HFFc6 (cell line): ENCODE results near the gene KRTAP2-4. TPM values are rescaled to one million over a fixed set of nuclear protein-coding genes. Genes with fewer than 3 reads are reported as not detected.
A peak's percentile ranks its signal among the peaks of the same experiment; 100 is the strongest.
"Not testable (repeated sequence)": the region's sequence is repeated elsewhere in the genome, so short reads cannot be mapped to it uniquely, and the experiment has no call there.

Experiments used
- DNase-seq: peaks from one replicate; pipeline ENCODE4 v3.0.0-alpha.2; 2018
- H3K27ac Mint-ChIP-seq: 2 replicates; pipeline ENCODE4 v1.8.0; 2020; ENCODE audit warnings: mild to moderate bottlenecking, mixed read lengths
- H3K27me3 Mint-ChIP-seq: 2 replicates; pipeline ENCODE4 v1.8.0; 2021; ENCODE audit warnings: mild to moderate bottlenecking, moderate library complexity, mixed read lengths; ENCODE audit not compliant: insufficient read depth
- H3K36me3 Mint-ChIP-seq: 2 replicates; pipeline ENCODE4 v1.8.0; 2021; ENCODE audit warnings: low read depth, mixed read lengths
- H3K4me1 Mint-ChIP-seq: 2 replicates; pipeline ENCODE4 v1.8.0; 2020; ENCODE audit warnings: low read depth, mixed read lengths
- H3K4me3 Mint-ChIP-seq: 2 replicates; pipeline ENCODE4 v1.8.0; 2020; ENCODE audit warnings: mild to moderate bottlenecking, moderate library complexity, mixed read lengths
- H3K9me3 Mint-ChIP-seq: 2 replicates; pipeline ENCODE4 v1.8.0; 2020; ENCODE audit warnings: mild to moderate bottlenecking, mixed read lengths
- CTCF ChIP-seq: fragments of 200-600 bp; sonication (generic); IDR thresholded peaks from 2 replicates; pipeline ENCODE4 v1.5.0; 2021; ENCODE audit warnings: antibody characterized with exemption, mild to moderate bottlenecking
- total RNA-seq, 6 experiments: library from RNA; stranded (reverse); fragmentation: NEBNext Ultra II Directional; extraction: Animal tissue kit (Norgen Biotek cat#: 25700); gene quantifications; 2 replicates in 1 of 6; 3 replicates in 5 of 6; pipeline ENCODE4 v1.2.3, GENCODE V29; 2021

The KRTAP2-4 gene
- total RNA-seq, 6 experiments from 2014 or later: not detected

- Mint-ChIP-seq H3K27ac (no peak overlapping the region), H3K4me1 (peaks cover 61% of the 10 kb centered on the region), H3K36me3 (peaks cover 7% of the 10 kb centered on the region; the same call in 1 of the 2 replicates), H3K27me3 (no peaks in the 10 kb centered on the region), H3K9me3 (peaks cover 8% of the 10 kb centered on the region), H3K4me3 (no peak overlapping the region)
- no peak for TF ChIP-seq CTCF
- no peak for DNase-seq
Measured at GRCh38 chr17:41096055-41096454, 30.4 kb upstream of the KRTAP2-4 start.

DNA sequence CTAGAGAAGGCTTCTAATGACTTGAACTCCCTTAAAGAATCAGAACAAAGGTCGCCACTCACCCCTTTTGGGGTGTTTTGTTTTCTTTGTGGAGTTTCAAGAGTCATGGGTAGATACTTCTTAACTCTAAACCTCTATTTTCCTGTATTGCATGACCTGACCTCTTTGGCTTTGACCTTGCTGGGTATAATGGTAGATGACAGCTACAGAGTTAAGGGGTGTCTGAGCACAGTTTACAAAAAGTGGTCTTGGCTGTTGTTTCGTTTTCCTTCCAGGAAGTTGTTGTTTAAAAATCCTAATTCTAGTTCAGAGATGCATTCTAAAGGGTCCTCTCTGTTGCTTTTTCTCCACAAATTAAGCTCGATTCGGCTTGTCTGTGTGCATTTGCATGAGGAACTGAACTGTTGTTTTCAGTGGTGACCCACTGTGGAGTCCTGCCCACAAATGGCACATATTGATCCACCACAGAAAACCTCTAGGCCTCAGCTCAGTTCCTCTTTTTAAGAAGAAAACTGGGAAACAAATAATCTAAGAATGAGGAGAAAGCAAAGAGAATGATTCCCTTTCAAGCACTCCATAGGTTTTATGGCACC, 23.2 kb upstream of the KRTAP2-4 start:
- not testable (repeated sequence) for H3K27ac Mint-ChIP-seq, DNase-seq, H3K9me3 Mint-ChIP-seq, H3K27me3 Mint-ChIP-seq, H3K4me3 Mint-ChIP-seq
- Mint-ChIP-seq H3K36me3 (peaks cover 16% of the 10 kb centered on the region; the same call in 1 of the 2 replicates), H3K4me1 (peaks cover 19% of the 10 kb centered on the region)

GRCh38 chr17:41084100-41084856, 18.6 kb upstream of the KRTAP2-4 start, which contains the start of gene KRTAP4-7:
Gene KRTAP4-7, plus strand, starts transcription at chr17:41084150. Its CDS starts 57 bp downstream, at chr17:41084207.
- not testable (repeated sequence) for H3K36me3 Mint-ChIP-seq, H3K27me3 Mint-ChIP-seq, DNase-seq, H3K9me3 Mint-ChIP-seq
- H3K4me1 Mint-ChIP-seq: peaks cover 45% of the 10 kb centered on the region
- peak within 1 kb of the TSS; percentile 91 for H3K27ac Mint-ChIP-seq
- H3K4me3 Mint-ChIP-seq: peak within 1 kb of the TSS; percentile 37; the same call in 1 of the 2 replicates

DNA sequence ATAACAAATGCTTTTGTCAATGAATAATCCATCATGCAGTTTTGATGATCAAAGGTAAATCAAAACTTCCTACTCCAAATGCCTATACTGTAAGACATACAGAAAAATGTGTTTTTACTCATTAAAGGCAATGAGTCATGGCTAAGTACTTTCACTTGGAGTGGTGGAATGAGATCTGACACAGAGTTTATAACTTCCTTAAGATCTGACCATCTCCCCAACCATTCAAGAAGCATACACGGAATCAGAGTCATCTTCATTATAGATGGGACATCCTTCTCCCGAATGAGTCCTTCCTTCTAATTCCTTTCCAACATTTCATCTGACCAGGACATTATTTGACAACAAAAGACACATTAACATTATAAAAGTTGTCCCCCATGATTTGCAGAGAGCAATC, 17.7 kb upstream of the KRTAP2-4 start:
- H3K36me3 Mint-ChIP-seq, H3K4me3 Mint-ChIP-seq, H3K27ac Mint-ChIP-seq, H3K27me3 Mint-ChIP-seq, H3K9me3 Mint-ChIP-seq: not testable (repeated sequence)
- peaks cover 45% of the 10 kb centered on the region for H3K4me1 Mint-ChIP-seq
- peak; percentile 70 for DNase-seq

DNA sequence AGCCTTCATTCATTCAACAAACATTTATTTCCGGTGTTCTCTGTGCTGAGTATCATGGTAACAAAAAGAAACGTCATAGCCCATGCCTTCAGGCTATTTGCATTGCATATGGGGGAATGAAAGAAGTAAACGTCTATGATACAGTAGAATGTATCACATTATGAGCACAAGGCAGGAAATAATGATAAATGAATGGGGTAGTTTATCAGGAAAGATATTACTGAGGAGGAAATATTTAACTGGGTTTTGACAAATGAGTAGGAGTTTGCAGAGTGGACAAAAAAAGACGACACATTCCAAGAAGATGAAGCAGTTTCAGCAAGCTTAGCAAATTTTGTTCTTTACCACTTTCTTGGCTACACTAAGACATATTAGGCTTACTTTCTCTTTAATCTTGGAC, 16.9 kb upstream of the KRTAP2-4 start:
- DNase-seq: peak; percentile 84
- Mint-ChIP-seq H3K27ac (peak overlapping the region; percentile 91), H3K9me3 (no peaks in the 10 kb centered on the region), H3K4me3 (peak overlapping the region; percentile 50), H3K4me1 (peaks cover 45% of the 10 kb centered on the region), H3K27me3 (peaks cover 5% of the 10 kb centered on the region; the same call in 1 of the 2 replicates), H3K36me3 (no peaks in the 10 kb centered on the region)
- TF ChIP-seq CTCF: no peak

DNA sequence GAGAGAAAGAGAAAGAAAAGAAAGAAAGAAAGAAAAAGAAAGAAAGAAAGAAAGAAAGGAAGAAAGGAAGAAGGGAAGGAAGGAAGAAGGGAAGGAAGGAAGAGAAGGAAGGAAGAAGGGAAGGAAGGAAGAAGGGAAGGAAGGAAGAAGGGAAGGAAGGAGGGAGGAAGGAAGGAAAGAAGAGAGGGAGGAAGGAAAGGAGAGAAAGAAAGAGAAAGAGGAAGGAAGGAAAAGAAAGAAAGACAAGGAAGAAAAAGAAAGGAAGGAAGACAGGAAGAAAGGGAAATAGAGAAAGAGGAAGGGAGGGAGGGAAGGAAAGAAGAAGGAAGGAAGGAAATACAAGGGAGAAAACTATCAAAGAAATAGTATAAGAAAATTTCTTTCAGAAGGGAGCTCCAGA, 11.1 kb upstream of the KRTAP2-4 start:
- Mint-ChIP-seq H3K27ac (no peak overlapping the region), H3K4me3 (no peak overlapping the region), H3K36me3 (peaks cover 22% of the 10 kb centered on the region), H3K27me3 (no peaks in the 10 kb centered on the region), H3K4me1 (peaks cover 33% of the 10 kb centered on the region), H3K9me3 (no peaks in the 10 kb centered on the region; the same call in 1 of the 2 replicates)
- no peak for TF ChIP-seq CTCF
- no peak for DNase-seq

DNA sequence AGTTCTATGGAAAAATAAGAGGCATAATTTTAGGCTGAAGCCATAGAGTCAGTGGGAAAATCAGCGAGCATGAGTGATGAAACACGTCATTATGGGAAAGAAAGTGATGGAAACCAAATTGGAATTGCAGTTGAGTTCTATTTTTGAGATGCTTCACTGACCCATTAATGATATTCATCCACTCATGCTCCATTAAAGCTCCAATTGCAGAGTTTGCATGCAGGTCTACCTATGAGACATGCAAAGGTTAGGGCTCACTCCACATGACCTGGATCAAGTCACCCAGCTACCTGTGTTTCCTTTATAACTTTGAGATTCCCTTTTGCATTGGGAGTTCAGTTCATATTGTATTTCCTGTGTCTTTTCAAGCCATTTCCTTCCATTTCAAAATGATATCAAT, 8.0 kb upstream of the KRTAP2-4 start:
- Mint-ChIP-seq H3K4me3 (no peak overlapping the region), H3K9me3 (no peaks in the 10 kb centered on the region; the same call in 1 of the 2 replicates), H3K4me1 (peaks cover 21% of the 10 kb centered on the region)

More for the DNA sequence above, 8.0 kb upstream of the KRTAP2-4 start:
- H3K36me3 Mint-ChIP-seq: peaks cover 22% of the 10 kb centered on the region
- DNase-seq: no peak
- H3K27me3 Mint-ChIP-seq: no peaks in the 10 kb centered on the region
- no peak overlapping the region for H3K27ac Mint-ChIP-seq
- no peak for TF ChIP-seq CTCF
